ENCODE results near the gene LRRC14B. TPM values are rescaled to one million over a fixed set of nuclear protein-coding genes. Genes with fewer than 3 reads are reported as not detected.

The LRRC14B gene
- total RNA-seq, 4 donors from 2014 or later, result not detected

DNA sequence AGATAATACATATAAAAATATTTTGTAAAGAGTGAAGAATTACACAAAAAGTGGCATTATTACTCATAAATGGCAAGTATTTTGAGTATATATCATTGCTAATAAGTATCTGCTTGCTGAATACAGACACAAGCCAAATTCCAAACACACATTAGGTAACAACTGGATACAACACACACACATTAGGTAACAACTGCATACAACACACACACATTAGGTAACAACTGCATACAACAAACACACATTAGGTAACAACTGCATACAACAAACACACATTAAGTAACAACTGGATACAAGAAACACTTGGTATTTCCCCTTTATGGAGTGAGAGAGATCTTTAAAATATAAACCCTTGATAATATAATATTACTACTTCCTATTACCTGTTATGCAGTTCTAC lies 13.2 kb downstream of the LRRC14B start:
- DNase-seq, result no peak
- Histone ChIP-seq H3K27me3 (no peaks in the 10 kb centered on the region), H3K4me1 (no peaks in the 10 kb centered on the region), H3K4me3 (no peak overlapping the region), H3K9me3 (no peaks in the 10 kb centered on the region), H3K36me3 (peaks cover 3 to 49% (median 6%) of the 10 kb centered on the region in 3 donors), H3K27ac (no peak overlapping the region)
- TF ChIP-seq POLR2A (IDR thresholded peaks at IDR 0.05), result no peak
- TF ChIP-seq, protein P1, sequence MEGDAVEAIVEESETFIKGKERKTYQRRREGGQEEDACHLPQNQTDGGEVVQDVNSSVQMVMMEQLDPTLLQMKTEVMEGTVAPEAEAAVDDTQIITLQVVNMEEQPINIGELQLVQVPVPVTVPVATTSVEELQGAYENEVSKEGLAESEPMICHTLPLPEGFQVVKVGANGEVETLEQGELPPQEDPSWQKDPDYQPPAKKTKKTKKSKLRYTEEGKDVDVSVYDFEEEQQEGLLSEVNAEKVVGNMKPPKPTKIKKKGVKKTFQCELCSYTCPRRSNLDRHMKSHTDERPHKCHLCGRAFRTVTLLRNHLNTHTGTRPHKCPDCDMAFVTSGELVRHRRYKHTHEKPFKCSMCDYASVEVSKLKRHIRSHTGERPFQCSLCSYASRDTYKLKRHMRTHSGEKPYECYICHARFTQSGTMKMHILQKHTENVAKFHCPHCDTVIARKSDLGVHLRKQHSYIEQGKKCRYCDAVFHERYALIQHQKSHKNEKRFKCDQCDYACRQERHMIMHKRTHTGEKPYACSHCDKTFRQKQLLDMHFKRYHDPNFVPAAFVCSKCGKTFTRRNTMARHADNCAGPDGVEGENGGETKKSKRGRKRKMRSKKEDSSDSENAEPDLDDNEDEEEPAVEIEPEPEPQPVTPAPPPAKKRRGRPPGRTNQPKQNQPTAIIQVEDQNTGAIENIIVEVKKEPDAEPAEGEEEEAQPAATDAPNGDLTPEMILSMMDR (IDR thresholded peaks at IDR 0.05), result no peak
- intact Hi-C loops (cut with DNase I), result no loop called here

DNA sequence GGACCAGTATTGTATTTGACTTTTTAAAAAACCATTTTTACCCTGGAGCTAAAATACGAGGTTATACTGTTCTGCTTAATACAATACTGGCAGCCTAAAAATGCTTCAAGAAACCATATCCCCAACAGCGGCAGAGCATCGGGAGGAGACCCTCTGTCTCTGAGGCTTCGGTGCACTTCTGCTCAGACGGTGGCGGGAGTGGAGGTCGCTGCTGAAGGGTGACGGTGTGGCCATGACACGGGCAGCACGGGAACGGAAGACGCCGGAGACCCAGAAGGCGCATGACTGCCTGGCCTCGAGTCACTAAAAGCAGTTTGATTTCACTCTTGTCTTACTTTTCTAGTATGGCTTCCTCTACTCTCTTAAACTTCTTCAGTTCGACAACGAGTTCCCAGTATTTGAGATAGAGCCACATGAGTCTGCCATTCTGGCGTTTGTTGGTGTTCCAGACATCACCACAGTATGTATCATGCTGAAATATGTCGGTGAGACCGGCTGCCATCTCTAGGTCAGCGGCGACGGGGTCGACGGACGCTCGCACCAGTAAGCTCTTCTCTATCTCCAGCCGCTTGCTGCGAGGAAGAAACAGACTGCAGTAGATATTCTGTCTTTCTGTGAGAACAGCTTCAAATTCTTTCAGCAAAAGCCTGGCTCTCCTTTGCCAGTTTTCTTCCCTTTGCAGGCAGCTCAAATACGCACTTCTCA lies 13.8 kb downstream of the LRRC14B start:
- Histone ChIP-seq H3K4me3 (no peak overlapping the region), H3K4me1 (no peaks in the 10 kb centered on the region), H3K27me3 (no peaks in the 10 kb centered on the region), H3K9me3 (no peaks in the 10 kb centered on the region), H3K36me3 (peaks cover 3 to 49% (median 6%) of the 10 kb centered on the region in 3 donors), H3K27ac (no peak overlapping the region)
- intact Hi-C loops (cut with DNase I), result no loop called here
- no peak for TF ChIP-seq POLR2A (IDR thresholded peaks at IDR 0.05)
- TF ChIP-seq, protein P1 (IDR thresholded peaks at IDR 0.05), result no peak
- WGBS, 2 donors, result 95 to 96% methylated on average over 30 of the region's 30 CpGs
- DNase-seq, result no peak

DNA sequence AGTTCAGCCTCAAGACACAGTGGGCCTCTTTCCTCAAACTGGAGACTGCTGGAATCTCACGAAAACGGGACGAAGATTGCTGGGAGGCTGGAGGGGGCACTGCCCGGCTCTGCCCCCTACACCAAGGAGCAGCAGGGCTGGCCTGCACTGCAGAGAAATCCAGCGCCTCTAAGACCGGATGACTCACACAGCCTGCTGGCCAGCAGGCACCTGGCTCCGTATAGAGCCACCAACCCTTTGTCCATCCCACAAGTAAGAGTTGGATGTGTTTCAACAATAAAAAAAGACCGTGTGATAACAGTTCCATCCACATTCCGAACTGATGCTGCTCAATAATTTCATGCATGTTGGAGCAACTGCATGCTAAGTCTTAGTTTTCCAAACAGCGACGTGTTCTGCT lies 15.1 kb downstream of the LRRC14B start:
- Histone ChIP-seq H3K27me3 (no peaks in the 10 kb centered on the region), H3K9me3 (no peaks in the 10 kb centered on the region), H3K27ac (no peak overlapping the region), H3K36me3 (peaks cover 3 to 49% (median 6%) of the 10 kb centered on the region in 3 donors), H3K4me1 (no peaks in the 10 kb centered on the region), H3K4me3 (no peak overlapping the region)
- intact Hi-C loops (cut with DNase I), result no loop called here
- 74 to 78% methylated on average over 8 to 9 of the region's 11 CpGs for WGBS, 2 donors
- TF ChIP-seq, protein P1 (IDR thresholded peaks at IDR 0.05), result no peak
- no peak for TF ChIP-seq POLR2A (IDR thresholded peaks at IDR 0.05)
- no peak for DNase-seq

DNA sequence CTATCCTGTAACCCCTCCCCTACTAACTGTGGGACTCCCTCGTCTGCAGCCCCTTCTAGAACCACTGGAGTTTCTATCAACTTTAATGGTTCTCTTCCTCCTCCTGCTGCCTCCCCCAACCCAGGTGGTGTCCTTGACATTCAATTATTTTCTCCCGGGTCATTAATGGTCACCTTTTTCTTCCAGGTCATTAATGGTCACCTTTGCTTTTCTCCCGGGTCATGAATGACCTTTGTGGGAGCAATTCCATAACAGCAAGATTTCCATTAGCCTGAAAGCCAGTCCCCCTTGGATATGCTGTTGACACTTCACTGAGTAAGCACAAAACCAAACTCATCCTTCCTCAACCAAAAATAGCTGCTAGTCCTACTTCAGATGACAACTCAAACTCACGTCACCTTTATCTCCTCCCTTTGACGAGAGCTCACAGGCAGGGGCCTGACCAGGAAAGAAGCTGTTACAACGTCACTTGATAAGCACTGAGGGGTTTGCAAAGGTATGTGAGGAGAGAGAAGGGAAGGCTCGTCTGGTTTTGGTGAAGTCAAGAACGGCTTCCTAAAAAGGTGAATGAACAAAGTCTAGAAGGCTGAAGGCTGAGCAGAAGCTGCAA lies 15.7 kb downstream of the LRRC14B start:
- no peak for TF ChIP-seq POLR2A (IDR thresholded peaks at IDR 0.05)
- TF ChIP-seq, protein P1 (IDR thresholded peaks at IDR 0.05), result no peak
- no peak for DNase-seq
- Histone ChIP-seq H3K27ac (no peak overlapping the region), H3K4me1 (no peaks in the 10 kb centered on the region), H3K4me3 (no peak overlapping the region), H3K27me3 (no peaks in the 10 kb centered on the region), H3K9me3 (no peaks in the 10 kb centered on the region), H3K36me3 (peaks cover 3 to 49% (median 6%) of the 10 kb centered on the region in 3 donors)
- 82 to 86% methylated on average over 7 to 8 of the region's 8 CpGs for WGBS, 2 donors
- intact Hi-C loops (cut with DNase I), result no loop called here

DNA sequence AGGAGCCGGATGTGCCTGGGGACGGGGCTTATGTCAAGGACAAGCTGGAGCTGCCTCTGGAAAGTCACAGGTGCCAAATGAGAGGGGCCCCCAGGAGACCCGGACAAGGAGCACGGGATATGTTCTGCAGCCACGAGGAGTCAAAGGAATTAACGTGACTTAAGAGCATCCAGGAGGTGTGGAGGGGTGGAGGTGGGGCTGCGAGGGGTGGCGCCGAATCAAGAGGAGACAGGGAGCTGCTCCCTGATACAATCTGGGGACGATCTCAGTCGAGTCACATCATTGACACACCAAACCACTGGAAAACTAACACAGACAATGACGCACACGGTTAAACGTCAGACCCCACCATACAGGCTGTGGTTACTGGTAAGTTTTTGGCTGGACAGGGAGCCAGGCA lies 16.3 kb downstream of the LRRC14B start:
- Histone ChIP-seq H3K4me3 (no peak overlapping the region), H3K27me3 (no peaks in the 10 kb centered on the region), H3K9me3 (no peaks in the 10 kb centered on the region), H3K36me3 (peaks cover 3 to 48% (median 6%) of the 10 kb centered on the region in 3 donors), H3K4me1 (no peaks in the 10 kb centered on the region), H3K27ac (no peak overlapping the region)
- WGBS, 2 donors, result 77 to 88% methylated on average over 13 to 14 of the region's 14 CpGs
- TF ChIP-seq POLR2A (IDR thresholded peaks at IDR 0.05), result no peak
- TF ChIP-seq, protein P1 (IDR thresholded peaks at IDR 0.05), result no peak
- intact Hi-C loops (cut with DNase I), result no loop called here
- DNase-seq, result no peak

Measured in esophagus squamous epithelium (tissue), 5 donors.